ENCODE measurements around the gene FCRL2.

DNA sequence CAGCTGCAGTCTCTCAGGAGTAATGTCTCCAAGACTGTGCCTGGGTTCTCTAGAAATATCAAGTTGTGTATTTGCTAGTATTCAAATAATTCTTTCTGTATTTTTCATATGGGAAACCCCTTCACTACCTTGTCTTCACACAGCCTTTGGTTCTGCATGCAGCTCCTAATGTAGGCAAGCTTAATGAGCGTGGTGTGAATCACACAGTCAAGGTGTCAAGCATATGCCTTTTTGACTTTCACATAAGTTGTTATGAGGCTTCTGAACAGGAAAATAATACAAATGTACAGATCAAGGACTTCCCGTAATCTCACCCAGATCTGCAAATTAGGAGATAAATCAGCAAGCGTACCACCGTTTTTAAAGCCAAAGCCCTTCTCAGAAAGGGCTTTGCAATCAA, 76.2 kb downstream of the FCRL2 start, which contains the start of gene FCRL3:
- TF ChIP-seq POLR2AphosphoS5 (IDR thresholded peaks at IDR 0.05), result no peak
- TF ChIP-seq CTCF (IDR thresholded peaks at IDR 0.05), result no peak
- no peak for TF ChIP-seq EP300 (IDR thresholded peaks at IDR 0.05)
- TF ChIP-seq POLR2A (IDR thresholded peaks at IDR 0.05), result no peak

All from upper lobe of left lung (tissue), 4 donors.